GM12874 (cell line): ENCODE data around the gene KIF6.

Experiments used
- CTCF ChIP-seq: IDR thresholded peaks from 2 replicates; pipeline ENCODE4 v1.5.1; 2011; ENCODE audit warnings: low read depth, mild to moderate bottlenecking, control low read depth, low read length, moderate library complexity; ENCODE audit not compliant: insufficient read depth

The KIF6 gene

GRCh38 chr6:39428816-39429215 is 296.4 kb downstream of the KIF6 start:
- no peak for TF ChIP-seq CTCF

GRCh38 chr6:39428152-39428551 is 297.1 kb downstream of the KIF6 start:
- no peak for TF ChIP-seq CTCF

- TF ChIP-seq CTCF = no peak
Measured at GRCh38 chr6:39426073-39426456, 299.1 kb downstream of the KIF6 start.

- no peak for TF ChIP-seq CTCF
Measured at GRCh38 chr6:39425346-39426072, 299.7 kb downstream of the KIF6 start.

- TF ChIP-seq CTCF = no peak
Measured at GRCh38 chr6:39424831-39425230, 300.4 kb downstream of the KIF6 start.

- TF ChIP-seq CTCF = no peak
Measured at GRCh38 chr6:39422238-39422637, 303.0 kb downstream of the KIF6 start.

- no peak for TF ChIP-seq CTCF
Measured at GRCh38 chr6:39421383-39422225, 303.6 kb downstream of the KIF6 start.
